ELF-1 (cell line): ENCODE results near the gene MAGOH.

Source experiments
- DNase-seq: peaks from one replicate; pipeline ENCODE4 v3.0.0-alpha.2; 2016; ENCODE audit warnings: low read depth, low spot score

The MAGOH gene

GRCh38 chr1:53270873-53271272, 32.6 kb upstream of the MAGOH start:
- no peak for DNase-seq

GRCh38 chr1:53270107-53270506, 31.8 kb upstream of the MAGOH start:
- DNase-seq, result no peak

GRCh38 chr1:53267761-53268160, 29.4 kb upstream of the MAGOH start:
- no peak for DNase-seq

- no peak for DNase-seq
These were observed 27.7 kb upstream of the MAGOH start for GRCh38 chr1:53266038-53266437.

- DNase-seq, result no peak
These were observed 27.3 kb upstream of the MAGOH start for GRCh38 chr1:53265581-53265980.

- DNase-seq, result no peak
These were observed 25.7 kb upstream of the MAGOH start for GRCh38 chr1:53264048-53264447.

GRCh38 chr1:53262000-53262399, 23.7 kb upstream of the MAGOH start:
- no peak for DNase-seq

- DNase-seq, result no peak
These were observed 22.4 kb upstream of the MAGOH start for GRCh38 chr1:53260631-53261247.

- DNase-seq, result no peak
These were observed 21.6 kb upstream of the MAGOH start for GRCh38 chr1:53259932-53260331.

GRCh38 chr1:53258216-53258615, 19.9 kb upstream of the MAGOH start:
- no peak for DNase-seq

GRCh38 chr1:53257454-53258081, 19.2 kb upstream of the MAGOH start:
- no peak for DNase-seq

- DNase-seq, result no peak
These were observed 18.5 kb upstream of the MAGOH start for GRCh38 chr1:53256511-53257453.

GRCh38 chr1:53255031-53255430, 16.7 kb upstream of the MAGOH start:
- DNase-seq, result no peak

GRCh38 chr1:53254011-53254640, 15.8 kb upstream of the MAGOH start:
- DNase-seq, result peak; percentile 75

GRCh38 chr1:53250325-53250724, 12.0 kb upstream of the MAGOH start:
- DNase-seq, result no peak

- DNase-seq, result no peak
These were observed 11.4 kb upstream of the MAGOH start for GRCh38 chr1:53249706-53250105.

- no peak for DNase-seq
These were observed 8.2 kb upstream of the MAGOH start for GRCh38 chr1:53246261-53247134.

- DNase-seq, result no peak
These were observed 5.8 kb upstream of the MAGOH start for GRCh38 chr1:53244141-53244540.

- no peak for DNase-seq
These were observed 4.1 kb upstream of the MAGOH start for GRCh38 chr1:53242381-53242780.

GRCh38 chr1:53241828-53242227, 3.5 kb upstream of the MAGOH start:
- no peak for DNase-seq

GRCh38 chr1:53237638-53238037, 680 bp downstream of the MAGOH start:
- DNase-seq, result no peak
